CD4-positive, alpha-beta T cell treated with Interleukin-12 subunit alpha and Interleukin-12 subunit beta, for 1 hour (primary cell): Measurements from ENCODE around the gene SELENON.

Experiments
- DNase-seq: peaks from one replicate; pipeline ENCODE4 v3.0.0-alpha.2; 2020

SELENON gene

DNA sequence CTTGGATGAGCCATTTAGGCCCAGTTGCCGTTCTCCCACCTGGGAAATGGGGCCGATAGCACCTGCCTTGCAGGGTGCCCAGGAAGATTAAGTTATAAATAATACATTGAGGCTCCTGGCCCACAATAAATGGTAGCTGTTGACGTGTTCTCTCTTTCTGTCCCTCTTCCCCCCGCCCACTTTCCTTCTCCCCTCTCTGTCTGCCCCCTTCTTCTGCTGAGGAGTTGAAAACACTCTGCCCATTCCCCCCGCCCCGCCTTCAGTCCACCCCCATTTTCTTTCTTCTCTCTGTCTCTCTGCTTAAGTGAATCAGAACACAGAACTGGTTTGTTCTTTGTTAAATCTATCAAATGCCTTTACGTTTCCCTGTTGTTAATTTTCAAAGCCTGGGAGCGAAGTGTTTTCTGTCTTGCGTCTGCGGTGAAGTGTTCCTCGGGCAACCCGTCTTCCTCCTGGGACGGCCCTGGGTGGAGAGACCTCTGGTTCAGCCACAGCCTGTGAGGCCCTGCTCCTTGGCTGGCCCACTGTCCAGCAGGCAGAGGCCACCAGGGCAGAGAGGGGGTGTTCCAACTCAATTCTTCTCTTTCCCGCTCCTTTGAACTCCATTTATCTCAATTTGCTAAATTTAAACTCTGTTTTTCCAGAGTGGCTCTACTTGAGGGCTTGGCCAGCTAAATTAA, 29.3 kb upstream of the SELENON start:
- DNase-seq, result no peak

DNA sequence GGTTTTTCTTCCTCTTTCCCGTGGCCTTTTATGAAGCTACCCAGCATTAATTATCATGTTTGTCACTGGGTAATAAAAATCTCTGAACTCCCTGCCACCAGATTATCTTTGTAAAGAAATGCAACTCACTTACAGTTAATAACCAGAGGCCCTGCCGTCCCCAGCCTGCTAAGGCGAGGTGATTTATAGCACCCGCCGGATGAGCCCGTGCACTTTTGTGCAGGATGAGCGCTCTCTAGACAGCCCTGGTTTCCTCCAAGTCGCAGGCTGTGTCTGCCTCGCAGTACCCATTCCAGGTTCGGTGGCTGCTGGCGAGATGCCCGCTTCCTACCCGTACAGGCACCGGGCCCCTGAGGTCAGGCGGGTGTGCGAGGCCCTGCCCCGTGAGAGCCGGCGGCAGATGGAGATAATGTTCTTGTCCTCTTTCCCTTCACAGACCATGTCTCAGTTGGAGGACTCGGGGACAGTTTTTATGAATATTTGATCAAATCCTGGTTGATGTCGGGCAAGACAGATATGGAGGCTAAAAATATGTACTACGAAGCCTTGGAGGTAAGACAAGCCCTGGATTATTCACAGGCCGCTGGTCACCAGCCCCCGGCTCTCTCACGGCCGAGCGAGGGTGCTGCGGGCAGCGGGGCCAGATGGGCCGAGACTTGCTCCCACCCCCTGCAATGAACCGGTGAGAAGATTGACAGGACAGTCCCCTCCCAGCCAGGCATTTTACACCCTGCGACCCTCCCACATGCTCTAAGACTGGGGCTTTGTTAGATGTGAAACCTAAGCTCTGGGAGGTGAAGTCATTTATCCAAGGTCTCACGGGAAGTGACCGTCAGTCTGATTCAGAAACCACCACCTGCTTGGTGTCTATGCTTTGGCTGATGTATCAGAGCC, 28.5 kb upstream of the SELENON start:
- peak; percentile 13 for DNase-seq

DNA sequence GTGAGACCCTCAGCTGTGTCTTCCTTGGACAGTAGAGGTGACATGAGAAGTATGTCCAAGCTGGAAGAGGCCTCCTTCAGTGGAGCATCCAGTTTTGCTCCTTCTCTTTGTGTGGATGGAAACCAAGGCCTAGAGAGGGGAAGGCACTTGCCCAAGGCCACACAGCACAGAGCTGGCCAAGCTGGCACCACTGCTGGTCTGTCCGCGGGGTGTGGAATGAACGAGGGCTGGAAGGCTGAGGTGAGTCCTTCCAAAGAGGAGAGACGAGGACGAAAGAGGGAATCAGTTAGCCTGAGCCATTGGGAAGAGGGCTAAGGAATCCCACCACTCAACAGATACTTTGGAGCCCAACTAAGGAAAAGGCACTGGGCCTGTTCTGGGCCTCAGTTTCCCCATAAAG, 27.8 kb upstream of the SELENON start:
- no peak for DNase-seq

DNA sequence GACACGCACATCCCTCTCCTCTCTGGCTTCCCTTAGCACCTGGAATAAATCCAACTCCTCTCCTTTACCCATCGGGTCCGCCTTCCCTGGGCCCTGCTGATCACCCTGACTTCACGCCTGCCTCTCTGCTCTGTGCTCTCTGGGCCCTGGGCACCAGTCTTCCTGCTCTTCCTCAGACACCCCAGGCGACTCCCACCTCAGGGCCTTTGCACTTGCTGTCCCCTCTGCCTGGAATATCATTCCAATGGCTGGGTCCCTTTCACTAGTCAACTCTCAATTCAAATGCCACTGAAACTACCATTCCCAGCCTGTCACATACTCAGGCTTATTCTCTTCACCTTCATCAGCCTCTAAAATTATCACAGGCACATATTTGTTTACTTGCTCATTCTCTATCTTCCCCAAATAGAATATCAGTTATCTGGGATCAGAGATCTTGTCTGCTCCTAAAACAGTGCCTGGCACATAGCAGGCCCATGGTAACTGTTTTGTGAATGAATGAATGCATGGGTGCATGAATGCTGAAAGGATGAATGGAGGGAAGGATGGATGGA, 27.2 kb upstream of the SELENON start:
- no peak for DNase-seq

- DNase-seq, result no peak
Measured at GRCh38 chr1:25773441-25774125, 26.4 kb upstream of the SELENON start.

GRCh38 chr1:25774206-25774803, 25.7 kb upstream of the SELENON start:
- DNase-seq, result peak; percentile 17

DNA sequence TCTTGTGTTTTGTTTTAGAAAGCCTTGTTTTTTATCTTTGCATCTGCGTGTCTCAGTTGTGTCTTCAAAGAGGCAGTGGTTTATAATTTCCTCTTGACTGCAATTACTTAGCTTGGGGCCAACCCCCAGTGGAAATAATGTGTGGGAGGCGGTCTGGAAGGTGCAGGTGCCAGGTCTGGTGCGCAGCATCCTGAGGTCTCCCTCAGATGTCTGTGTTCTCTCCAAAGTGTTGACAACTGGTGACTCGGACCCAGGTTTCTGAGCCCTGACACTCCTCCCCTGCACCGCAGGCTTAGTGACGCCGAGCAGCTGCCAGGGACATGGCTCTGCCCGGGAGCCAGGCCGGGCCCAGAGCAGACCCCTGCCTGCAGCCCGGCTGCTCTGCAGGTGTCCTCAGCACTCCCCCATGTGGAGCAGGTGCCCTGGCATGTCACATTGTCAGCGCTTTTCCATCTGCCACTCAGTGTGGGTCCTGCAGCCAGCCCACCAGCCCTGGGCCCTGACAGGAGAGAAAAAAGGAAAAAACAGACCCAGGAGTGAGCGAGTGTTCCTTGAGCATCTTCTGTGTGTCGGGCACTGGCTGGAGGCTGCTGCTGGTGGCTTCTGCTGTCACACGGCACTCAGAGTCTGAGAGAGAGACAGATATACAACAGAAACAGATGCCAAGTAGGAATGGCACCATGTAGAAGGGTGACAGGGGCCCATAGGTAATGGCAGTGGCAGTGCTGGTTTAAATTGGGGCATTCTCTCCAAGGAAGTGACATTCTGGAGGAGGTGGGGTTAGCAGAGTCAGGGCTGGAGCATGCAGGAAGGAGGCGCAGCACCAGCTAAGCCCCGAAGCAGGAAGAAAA, 24.8 kb upstream of the SELENON start:
- peak; percentile 82 for DNase-seq

DNA sequence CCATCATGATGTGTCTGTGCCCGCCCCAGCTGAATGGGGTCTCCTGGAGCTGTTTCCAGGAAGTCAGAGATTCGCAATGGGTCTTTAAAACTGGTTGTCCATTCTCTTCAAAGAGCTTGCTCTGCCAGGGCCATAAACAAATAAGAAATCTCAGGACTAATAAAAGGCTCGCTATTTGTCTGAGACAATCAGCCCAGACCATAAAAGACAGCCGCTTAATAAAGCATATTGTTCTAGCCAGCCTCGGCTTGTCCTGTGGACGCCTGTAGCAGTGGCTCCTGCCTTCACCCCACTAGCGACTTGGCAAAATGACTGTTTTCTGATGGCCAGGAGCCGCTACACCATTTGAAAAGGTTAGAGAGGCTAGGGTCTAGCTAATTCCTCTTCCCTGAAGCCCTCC, 20.6 kb upstream of the SELENON start:
- no peak for DNase-seq

DNA sequence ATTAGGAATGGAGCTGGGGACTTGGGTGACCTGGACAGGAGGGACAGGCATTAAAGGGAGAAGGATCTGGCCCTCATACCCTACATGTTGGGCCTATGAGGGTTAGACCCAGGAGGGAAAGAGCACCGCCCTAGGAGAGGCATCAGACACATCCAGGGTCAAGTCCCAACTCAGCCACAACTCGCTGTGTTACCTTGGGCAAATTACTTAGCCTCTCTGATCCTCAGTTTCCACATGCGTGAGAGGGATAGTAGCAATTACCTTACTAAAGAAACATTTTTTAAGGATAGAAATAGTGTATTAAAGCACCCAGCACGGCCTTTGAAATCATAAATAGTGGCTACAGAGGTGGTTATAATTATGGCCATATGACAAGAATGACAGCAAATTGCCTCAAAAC, 20.1 kb upstream of the SELENON start:
- no peak for DNase-seq

DNA sequence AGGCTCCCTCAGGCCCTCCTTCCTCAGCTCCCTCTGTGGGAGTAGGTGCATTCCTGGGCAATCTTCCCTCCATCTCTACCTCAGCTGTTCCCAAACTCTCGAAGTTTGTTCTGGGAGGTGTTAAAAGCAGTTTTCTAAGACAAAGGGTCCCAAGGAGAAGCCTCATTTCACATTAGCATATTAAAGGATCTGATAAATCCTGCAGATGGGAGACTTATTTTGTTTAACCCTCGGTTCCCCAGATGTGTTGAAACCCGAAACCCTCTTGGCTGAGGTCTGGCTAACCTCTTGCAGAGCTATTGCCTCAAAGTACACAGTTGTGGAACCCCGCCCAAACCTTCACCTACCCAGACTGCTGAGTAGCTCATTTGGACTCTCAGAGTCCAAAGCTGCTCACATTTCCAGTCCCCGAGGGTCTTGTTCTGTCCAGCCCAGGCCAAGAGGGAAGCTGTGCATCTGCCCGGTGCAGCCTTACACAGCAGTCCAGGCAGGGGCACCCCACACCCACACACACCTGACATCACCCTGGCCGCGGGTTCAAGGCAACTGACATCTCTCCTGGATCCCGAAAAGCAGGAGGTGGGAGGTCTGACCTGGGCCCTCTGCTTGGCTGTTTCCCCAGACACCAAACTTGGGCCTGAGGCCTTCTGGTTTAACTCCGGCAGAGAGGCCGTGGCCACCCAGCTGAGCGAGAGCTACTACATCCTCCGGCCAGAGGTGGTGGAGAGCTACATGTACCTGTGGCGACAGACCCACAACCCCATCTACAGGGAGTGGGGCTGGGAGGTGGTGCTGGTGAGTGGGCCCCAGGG, 19.5 kb upstream of the SELENON start:
- DNase-seq, result no peak

DNA sequence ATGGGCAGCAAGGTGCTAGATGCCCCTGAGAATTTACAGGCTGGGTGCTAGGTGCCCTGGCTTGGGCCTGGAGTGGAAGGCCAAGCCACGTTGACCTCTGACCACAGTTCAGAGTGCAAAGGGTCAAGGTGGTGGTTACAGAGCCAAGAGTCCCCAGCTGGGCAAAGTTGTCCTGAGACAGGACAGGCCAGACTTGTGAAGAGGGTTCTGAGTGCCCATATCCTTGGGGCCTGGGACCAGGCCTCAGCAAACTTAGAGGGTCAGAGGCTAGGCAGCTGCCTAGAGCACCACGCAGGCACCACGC, 18.9 kb upstream of the SELENON start:
- DNase-seq, result no peak

DNA sequence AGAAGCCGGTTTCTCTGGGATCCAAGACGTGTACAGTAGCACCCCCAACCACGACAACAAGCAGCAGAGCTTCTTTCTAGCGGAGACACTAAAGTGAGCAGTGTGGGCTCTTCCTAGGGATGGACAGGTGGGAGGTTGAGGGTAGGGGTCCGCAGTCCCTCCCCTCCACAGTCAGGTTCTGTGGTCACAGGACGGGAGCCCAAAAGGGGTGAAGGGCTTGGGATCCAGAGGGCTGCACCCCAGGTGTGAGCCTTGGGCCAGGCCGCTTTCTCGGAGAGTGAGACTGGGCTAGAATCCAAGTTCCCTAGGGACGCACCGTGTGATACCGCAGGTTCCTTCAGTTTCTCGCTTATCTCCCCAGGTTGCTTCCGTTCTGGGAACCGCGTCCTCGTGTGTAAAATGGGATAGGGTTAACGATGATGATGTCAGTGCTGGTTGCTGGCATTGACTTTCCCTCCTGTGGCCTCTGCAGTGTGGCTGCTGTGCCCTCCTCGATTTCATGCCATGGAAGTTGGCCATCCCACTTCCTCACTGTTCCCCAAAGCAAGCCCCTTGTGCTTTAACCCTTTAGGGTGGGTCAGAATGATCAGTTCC, 17.3 kb upstream of the SELENON start:
- no peak for DNase-seq

DNA sequence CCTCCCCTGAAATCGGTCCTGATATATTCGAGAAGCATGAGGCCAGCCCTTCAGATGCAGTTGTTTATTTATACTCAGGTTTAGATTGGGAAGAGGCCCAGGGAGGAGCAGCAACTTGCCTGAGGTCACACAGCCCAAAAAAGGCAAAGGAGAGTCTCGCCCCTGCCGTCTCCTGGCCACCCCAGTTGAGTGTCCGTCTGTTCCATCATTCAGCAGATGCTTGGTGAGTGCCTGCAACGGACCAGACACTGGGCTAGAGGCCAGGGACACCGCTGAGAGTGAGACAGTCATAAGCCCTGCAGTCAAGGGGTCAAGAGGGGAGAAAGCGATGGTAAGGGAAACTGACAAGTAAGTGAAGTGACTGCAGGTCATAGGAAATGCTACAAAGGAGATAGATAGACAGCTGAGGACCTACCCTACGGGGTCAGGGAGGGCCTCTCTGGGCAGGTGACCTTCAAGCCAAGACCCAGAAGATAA, 15.4 kb upstream of the SELENON start:
- no peak for DNase-seq

- no peak for DNase-seq
Measured at GRCh38 chr1:25785333-25786067, 14.5 kb upstream of the SELENON start.

- no peak for DNase-seq
Measured at GRCh38 chr1:25786887-25787759, 12.9 kb upstream of the SELENON start.

DNA sequence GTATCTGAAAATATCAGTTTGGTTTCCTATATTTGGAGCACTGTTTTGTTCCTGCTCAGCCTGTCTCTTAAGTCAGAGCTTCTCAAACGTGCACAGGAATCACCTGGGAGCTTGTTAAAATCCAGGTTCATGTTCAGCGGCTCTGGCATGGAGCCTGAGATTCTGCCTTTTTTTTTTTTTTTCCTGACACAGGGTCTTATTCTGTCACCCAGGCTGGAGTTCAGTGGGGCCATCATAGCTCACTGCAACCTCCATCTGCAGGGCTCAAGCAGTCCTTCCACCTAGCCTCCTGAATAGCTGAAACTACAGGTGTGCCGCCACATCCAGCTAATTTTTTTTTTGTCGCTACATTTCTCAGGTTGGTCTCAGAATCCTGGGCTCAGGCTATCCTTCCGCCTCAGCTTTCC, 12.2 kb upstream of the SELENON start:
- DNase-seq, result no peak

GRCh38 chr1:25790472-25790871, 9.5 kb upstream of the SELENON start:
- DNase-seq, result no peak

DNA sequence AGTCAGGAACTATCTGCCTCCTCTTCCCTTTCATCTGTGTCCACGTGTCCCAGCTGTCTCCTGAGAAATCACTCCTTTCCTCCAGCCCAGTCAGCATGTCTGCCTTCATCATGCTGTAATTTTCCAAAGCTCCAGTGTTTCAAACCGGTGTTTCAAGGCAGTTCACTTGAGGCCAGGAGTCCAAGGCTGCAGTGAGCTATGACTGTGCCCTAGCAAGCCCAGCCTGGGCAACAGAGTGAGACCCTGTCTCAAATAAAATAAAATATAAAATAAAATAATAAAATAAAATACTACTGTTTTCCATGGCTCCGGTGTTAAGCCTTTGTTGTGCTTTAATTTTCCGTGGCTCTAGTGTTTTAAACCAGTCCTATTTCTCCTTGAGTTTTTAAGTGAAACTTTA, 7.9 kb upstream of the SELENON start:
- DNase-seq, result no peak

DNA sequence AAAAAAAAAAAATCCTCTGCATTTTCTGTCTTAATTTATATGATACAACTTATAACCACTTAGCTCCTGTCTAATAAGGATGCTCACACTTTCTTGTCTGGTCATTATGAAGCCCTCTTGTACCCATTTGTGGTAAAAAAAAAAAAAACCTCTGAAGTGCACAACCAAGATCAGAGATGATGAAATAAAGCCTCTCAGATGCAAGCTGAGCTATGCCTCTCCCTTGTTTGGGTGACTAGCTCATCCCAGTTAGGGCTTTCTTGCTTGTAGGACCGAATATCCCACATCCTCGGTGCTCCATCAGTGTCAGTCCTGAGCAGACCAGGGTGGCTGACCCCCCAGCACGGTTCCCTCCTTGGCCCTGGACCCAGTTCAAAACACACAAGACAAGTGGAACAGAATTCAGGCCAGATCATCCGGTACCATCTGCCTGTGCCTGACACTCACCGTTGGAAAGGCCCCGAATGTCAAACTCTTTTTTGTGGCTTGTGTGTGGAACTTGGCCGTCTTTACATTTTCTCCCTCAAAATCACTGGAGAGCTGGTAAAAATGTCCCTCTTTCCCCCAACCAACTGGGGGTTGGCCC, 6.3 kb upstream of the SELENON start:
- no peak for DNase-seq
